KOPT-K1 (cell line): ENCODE measurements around the gene SLC9A5.
A peak's percentile ranks its signal among the peaks of the same experiment; 100 is the strongest.

ENCODE experiments used
- H3K27ac ChIP-seq: fragments of 200-600 bp; sonication (generic); 2 replicates; pipeline ENCODE4 v1.5.1; 2016; ENCODE audit warnings: antibody characterized with exemption, mild to moderate bottlenecking, low read depth, low read length; ENCODE audit not compliant: poor library complexity, severe bottlenecking
- H3K36me3 ChIP-seq: fragments of 200-600 bp; sonication (generic); 2 replicates; pipeline ENCODE4 v1.5.1; 2017; ENCODE audit warnings: antibody characterized with exemption, mild to moderate bottlenecking, low read length, moderate library complexity; ENCODE audit not compliant: insufficient read depth
- H3K9me3 ChIP-seq: fragments of 200-600 bp; sonication (generic); 2 replicates; pipeline ENCODE4 v1.5.1; 2017; ENCODE audit warnings: antibody characterized with exemption, low read length, mild to moderate bottlenecking; ENCODE audit not compliant: insufficient read depth, poor library complexity, severe bottlenecking

Gene SLC9A5

DNA sequence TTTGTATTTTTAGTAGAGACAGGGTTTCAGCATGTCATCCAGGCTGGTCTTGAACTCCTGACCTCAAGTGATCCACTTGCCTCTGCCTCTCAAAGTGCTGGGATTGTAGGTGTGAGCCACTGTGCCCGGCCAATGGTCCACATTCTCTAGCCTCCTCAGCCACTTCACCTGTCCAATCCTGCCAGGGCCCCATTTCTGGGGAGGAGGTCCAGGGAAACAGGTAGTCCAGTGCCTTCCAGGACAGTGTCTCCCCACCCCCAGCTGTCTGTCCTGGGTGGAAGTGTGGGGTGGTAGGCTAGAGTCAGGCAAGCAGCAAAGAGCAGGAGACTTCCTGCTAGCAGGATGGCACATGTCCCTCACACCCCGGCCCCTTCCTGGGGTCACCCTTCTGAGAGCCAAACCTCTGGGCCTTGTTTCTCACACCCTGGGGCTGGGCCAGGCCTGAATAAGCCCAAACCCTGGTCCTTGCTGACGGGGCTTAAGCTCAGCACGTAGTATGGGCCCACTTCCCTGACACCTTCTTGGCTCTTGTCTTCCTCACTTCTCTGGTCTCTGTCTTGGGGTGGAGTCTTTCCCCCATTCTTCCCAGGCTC lies 6.5 kb upstream of the SLC9A5 start:
- H3K27ac ChIP-seq: no peak overlapping the region
- H3K9me3 ChIP-seq: no peaks in the 10 kb centered on the region
- H3K36me3 ChIP-seq: peaks cover 22% of the 10 kb centered on the region; the same call in 1 of the 2 replicates

DNA sequence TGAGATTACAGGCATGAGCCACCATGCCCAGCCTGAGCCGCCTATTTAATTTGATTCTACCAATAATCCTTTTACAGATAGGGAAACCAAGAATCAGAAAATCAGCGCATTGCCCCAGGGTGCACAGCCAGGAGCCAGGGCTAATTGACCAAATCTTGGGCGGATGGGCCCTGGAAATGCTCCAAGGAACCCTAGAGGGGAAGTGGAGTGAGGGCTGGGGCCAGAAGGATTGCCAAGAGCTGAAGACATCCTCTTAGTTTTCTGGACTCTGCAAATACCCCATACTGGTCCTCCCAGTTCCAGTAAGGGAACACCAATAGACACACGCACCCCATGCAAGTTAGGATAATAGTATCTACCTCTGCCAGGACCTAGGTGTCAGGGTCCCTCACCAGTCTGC lies 5.3 kb upstream of the SLC9A5 start:
- H3K27ac ChIP-seq: peak overlapping the region; percentile 75
- H3K9me3 ChIP-seq: no peaks in the 10 kb centered on the region
- H3K36me3 ChIP-seq: peaks cover 10% of the 10 kb centered on the region; the same call in 1 of the 2 replicates

DNA sequence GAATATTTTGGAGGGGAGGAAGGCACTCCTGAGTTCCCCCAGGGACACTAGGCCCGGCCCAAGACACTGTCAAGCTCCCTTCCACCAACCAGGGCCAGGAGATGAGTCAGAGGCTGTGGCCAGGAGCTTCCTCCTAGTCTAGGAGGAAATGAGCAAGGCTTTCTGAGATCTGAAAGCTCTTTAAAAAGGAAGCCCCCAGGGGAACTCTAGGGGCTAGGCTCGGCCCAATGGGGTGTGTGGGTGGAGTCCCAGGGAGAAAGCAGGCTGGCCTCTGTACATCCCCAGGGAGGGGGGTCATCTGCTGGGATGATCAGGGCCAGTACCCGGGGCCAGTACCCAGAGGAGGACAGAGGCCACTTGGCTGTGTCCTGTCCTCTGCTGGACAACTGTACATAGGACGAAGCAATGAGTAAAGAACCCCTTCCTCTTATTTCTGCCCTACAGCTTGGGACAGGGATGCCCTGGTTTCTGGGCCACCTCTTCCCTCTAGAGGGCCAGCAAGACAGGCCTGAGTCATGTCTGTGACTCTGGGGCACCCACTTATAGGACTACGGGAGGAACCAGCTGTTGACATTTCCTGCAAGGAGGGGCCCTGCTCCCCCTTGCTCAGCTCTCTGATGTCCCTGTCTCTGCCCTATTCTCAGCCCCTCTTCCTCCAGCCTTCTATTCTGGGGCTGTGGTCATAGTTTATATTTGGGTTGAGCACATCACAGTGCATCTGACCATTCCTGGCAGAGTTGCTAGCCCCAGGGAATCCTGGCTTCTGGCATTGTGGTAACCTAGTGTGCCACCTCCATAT lies 4.2 kb upstream of the SLC9A5 start:
- no peaks in the 10 kb centered on the region for H3K9me3 ChIP-seq
- H3K27ac ChIP-seq: peak overlapping the region; percentile 75

DNA sequence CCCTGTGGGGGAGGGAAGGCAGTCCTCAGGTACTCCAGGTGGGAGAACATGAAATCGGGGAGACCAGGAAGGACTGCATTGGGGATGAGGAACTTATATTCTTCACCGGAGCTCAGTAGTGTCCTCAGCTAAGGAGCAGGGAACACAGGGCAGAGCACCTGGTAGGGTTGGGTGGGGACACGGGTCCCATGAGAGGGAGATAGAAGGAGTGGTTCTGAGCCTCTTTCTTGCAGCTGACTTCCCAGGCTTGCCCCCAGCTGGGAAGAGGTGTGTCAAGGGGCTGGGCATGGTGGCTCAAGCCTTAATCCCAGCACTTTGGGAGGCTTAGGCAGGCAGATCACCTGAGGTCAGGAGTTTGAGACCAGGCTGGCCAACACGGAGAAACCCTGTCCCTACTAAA lies 3.6 kb upstream of the SLC9A5 start:
- H3K27ac ChIP-seq: peak overlapping the region; percentile 75
- H3K9me3 ChIP-seq: no peaks in the 10 kb centered on the region

More for the DNA sequence above, 4.2 kb upstream of the SLC9A5 start:
- H3K36me3 ChIP-seq: no peaks in the 10 kb centered on the region

DNA sequence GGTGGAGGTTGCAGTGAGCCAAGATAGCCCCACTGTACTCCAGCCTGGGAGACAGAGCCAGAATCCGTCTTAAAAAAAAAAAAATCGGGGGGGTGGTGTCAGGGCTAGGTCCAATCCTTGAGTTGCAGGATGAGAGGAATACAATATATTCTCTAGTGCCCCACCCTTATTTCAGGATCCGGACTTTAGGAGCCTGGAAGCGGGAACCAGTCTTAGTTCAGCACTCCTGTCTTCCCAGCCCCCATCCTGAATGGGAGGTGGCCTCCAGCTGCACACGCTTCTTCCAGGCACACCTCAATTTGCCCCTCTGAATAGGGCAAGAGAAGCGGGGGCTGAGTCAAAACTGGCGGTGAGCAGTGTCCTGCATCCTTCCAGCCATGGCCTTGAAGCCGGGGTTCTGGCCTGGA lies 3.1 kb upstream of the SLC9A5 start:
- no peaks in the 10 kb centered on the region for H3K36me3 ChIP-seq
- H3K27ac ChIP-seq: no peak overlapping the region

More for the DNA sequence above, 3.6 kb upstream of the SLC9A5 start:
- no peaks in the 10 kb centered on the region for H3K36me3 ChIP-seq

DNA sequence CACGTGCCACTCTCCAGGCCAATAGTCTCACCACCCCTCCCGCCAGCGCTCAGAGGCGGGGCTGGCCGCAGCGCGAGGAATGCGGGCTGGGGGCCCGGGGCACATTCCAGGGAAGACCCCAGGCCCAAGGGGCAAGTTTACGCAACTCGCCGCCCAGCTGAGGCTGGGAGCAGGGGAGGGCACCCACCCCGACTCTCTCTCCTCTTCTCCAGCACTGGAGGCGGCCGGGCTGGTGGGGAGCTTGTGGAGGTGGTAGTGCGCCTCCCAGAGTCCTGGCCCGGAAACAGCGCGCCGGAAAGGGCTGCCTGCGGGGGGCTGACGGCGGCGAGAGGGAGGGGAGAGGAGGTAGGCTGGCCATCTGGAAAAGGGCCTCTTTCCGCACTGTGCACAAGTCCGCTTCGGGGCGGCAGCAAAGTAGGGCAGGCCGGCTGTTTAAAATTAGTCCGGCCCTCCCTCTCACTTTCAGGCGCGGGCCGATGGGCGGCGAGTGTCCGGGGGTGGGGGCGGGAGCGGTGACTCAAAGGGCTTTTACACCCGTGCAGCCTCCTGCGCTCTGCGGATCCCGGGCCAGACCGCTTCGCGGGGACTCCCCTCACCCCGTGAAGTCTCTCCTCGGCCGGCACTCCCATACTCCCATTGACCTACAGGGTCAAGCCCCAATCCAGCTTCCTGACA lies 2.6 kb upstream of the SLC9A5 start:
- Histone ChIP-seq H3K36me3 (no peaks in the 10 kb centered on the region), H3K27ac (no peak overlapping the region), H3K9me3 (no peaks in the 10 kb centered on the region)

More for the DNA sequence above, 3.1 kb upstream of the SLC9A5 start:
- no peaks in the 10 kb centered on the region for H3K9me3 ChIP-seq

DNA sequence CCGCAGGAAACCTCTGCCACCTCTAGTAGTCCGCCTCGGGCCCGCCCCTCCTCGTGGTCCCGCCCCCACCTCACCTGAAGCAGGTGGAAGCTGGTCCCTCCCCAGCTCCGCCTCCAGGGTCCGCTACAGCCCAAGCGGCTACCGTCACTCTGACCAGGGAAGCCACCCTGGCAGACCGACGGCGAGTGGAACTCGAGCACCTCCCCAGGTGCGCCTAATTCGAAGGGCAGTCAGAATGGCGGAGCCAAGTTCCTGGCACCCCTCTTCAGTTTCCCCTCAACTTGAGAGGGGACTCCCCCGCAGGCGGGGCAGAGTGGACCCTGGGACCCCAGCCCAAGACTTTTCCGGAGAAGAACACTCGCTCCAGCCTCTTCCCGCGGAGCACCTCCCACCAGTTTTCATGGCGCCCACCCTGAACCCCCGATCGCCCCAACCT lies 2.0 kb upstream of the SLC9A5 start:
- Histone ChIP-seq H3K36me3 (no peaks in the 10 kb centered on the region), H3K27ac (peak overlapping the region; percentile 61), H3K9me3 (no peaks in the 10 kb centered on the region)

DNA sequence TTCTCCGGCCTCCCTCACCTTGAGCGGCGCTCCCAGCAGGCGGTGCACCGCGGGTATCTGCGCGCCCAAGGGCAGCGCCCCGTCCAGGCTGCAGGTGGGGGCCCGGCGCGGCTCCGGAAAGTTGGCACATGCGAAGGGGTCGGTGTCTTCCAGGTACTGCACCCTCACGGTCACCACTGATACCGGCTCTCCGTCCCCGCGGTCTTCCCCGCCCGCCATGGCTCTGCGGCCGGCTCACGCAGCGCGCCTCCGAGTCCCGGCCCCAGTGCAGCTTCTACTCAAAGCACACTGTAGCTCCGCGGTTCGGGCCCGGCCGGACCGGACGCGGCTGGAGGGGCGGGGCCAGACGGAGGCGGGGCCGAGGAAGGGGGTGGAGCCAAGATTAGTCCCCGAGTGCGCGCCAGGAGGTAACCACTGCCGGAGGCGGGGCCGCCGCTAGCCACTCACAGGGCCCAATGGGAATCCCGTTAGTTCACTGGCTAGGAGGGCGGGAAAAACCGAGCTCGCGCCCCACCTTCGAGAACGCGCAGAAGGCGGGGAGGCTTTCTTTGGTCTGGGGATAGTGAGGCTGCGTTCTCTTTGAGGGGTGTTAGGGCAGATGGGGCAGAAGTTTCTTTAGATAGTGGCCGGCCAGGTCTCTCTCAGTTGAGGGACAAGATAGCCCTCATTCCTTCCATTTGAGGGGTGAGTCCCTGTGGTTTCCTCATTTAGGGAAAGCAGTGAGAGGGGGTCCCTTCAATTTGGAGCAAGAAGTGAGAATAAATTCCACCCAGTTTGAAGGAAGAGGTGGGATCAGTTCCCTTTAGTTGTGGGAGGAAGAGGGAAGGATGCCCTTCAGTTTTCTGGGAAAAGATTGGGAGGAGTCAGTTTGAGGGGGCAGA lies 1.3 kb upstream of the SLC9A5 start, which contains the start of gene FHOD1:
Gene FHOD1, minus strand, starts transcription at position 290 of the 881 bp plus-strand sequence. Its CDS starts 71 bp downstream, at position 219.
- Histone ChIP-seq H3K36me3 (no peaks in the 10 kb centered on the region), H3K9me3 (no peaks in the 10 kb centered on the region), H3K27ac (peak within 1 kb of the TSS; percentile 61)

DNA sequence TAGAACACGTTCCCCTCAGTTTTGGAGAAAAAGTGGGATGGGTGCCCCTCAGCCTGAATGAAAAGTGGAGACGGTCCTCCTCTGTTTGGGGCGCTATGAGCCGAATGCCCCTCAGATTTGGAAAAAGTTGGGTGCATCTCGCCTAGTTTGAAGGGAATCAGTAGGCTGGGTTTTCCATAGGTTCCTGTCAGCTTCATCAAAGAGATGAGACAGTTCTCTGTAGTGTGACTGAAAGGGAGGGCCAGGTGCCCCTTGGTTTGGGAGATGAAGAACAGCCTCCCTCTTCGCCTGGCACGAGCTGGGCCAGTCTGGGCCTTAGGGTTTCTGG lies 742 bp upstream of the SLC9A5 start:
- Histone ChIP-seq H3K27ac (peak overlapping the region; percentile 61), H3K9me3 (no peaks in the 10 kb centered on the region), H3K36me3 (no peaks in the 10 kb centered on the region)

DNA sequence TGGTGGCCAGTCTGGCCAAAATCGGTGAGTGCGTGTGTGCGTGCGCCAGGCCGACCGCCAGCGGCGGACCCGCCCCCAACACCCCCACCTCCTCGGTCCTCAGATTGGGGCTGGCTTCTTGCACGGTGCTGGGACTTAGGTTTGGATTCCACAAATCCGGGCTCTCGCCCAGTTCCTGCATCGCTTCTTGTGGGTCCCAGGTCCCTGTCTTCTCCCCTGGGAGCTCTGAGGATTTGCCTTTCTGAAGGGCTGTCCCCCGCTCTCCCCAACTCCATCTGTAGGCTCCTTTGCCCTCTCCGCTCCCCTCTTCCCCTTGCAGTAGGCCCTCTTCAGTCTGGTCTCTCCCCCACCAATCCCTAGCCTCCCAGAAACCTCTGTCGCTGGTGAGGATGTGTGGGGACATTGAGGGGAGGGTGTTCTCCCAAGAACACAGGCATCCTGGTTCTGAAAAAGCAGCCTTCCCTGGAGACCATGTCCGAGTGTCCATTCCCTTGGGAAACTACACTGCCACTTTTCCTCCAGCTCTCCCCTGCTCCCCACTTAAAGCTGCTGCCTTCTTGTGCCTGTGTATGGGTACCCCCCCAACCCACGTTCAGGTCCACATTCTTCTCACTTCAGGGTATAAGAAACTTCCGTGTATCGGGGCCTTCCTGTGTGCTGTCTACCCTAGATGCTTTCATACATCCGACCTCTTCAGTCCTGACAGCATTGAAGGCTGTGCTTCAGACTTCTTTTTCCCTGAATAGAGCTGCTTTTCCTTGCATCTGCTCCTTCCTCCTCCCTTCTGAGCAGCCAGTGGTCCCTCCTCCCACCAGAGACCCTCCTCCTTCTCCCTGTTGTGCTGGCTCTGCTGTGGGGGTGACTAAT lies 632 bp downstream of the SLC9A5 start:
- Histone ChIP-seq H3K27ac (no peak overlapping the region), H3K36me3 (no peaks in the 10 kb centered on the region), H3K9me3 (no peaks in the 10 kb centered on the region)

DNA sequence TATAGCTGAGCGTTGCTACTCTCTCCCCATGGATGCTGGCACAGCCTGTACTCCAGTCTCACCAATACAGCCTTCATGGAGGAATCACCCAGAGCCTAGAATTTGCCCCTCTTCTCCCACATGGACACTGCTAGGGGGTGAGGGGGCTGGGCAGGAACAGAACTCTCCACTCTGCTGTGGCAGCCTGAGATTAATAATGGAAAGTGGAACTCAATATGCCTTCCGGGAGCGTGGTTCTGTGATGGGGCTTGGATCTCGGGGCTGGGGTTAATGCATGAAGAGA lies 1.2 kb downstream of the SLC9A5 start:
- Histone ChIP-seq H3K27ac (no peak overlapping the region), H3K9me3 (no peaks in the 10 kb centered on the region), H3K36me3 (no peaks in the 10 kb centered on the region)

DNA sequence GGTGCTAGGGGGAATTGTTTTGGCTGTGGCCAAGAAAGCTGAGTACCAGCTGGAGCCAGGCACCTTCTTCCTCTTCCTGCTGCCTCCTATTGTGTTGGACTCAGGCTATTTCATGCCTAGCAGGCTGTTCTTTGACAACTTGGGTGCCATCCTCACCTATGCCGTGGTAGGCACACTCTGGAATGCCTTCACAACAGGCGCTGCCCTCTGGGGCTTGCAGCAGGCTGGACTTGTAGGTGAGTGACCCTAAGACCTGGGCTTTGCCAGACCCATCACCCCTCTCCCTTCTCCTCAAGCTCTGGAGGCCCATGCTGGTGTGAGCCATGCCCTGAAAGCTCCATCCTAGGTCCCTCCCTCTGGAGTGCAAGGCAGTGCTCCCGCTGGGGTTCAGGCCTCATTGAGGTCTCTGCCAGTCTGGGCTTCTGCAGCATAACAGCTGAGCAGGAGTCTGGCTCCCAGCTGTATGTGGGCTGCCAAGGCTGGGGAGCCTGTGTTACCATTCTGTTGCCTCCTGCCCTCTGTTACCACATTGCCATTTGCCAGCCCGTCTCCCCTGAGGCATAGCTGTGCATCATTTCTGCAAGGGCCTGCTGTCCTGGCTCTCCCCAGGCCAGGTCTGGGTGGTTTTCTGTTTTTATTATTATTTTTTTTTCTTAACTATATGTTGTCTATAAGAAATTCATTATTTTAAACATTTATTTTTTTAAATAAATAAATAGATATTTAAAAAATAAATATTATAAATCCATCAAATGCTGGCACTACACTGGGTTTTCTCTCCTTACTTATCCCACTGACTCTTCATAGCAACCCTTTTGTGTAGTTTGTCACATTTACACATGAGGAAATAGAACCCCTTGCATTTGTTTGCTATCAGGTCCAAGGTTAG lies 4.1 kb downstream of the SLC9A5 start:
- H3K9me3 ChIP-seq: no peaks in the 10 kb centered on the region
- no peaks in the 10 kb centered on the region for H3K36me3 ChIP-seq
- no peak overlapping the region for H3K27ac ChIP-seq

DNA sequence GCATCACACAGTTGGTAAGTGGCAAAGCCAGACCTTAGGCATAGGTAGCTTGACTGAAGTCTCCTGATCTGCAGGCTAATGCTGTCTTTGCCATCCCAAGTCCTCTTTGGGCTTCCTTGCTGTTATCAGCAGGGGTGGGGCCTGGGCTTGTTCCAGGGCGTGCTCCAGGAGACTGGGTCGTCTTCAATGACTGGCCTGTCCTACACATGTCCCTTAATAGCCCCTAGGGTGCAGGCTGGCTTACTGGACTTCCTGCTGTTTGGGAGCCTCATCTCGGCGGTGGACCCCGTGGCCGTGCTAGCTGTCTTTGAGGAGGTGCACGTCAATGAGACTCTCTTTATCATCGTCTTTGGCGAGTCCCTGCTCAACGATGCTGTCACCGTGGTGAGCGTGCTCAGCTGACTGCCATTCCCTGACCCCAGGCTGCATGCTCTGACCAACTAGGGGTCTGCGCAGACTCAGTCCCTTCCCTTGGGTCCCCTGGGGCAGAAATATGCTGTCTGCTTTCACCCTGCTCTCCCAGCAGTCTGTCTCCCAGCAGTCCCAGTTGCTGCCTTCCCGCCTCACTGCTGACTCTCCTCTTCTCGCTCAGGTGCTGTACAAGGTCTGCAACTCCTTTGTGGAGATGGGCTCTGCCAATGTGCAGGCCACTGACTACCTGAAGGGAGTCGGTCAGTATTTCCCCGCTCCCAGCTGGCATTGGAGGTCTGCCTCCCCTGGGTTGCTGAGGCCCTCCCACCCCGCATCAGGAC lies 6.2 kb downstream of the SLC9A5 start:
- Histone ChIP-seq H3K36me3 (no peaks in the 10 kb centered on the region), H3K27ac (no peak overlapping the region), H3K9me3 (no peaks in the 10 kb centered on the region)
